GM06990 (cell line): Measurements from ENCODE around the gene ERVMER34-1.

Source experiments
- DNase-seq: peaks from one replicate; pipeline ENCODE4 v3.0.0-alpha.2; 2011; ENCODE audit not compliant: insufficient read length; ENCODE audit errors: extremely low read depth
- H3K27me3 ChIP-seq: replicated peaks from 2 replicates; pipeline ENCODE4 v1.6.0; 2011; ENCODE audit warnings: low read length; ENCODE audit not compliant: control insufficient read depth, insufficient read depth
- H3K36me3 ChIP-seq: 2 replicates; pipeline ENCODE4 v1.5.1; 2011; ENCODE audit warnings: low read length; ENCODE audit not compliant: control insufficient read depth, insufficient read depth
- H3K4me3 ChIP-seq: replicated peaks from 2 replicates; pipeline ENCODE4 v1.5.1; 2011; ENCODE audit warnings: low read depth, mild to moderate bottlenecking, control low read depth, low read length
- CTCF ChIP-seq: IDR thresholded peaks from 2 replicates; pipeline ENCODE4 v1.5.1; 2011; ENCODE audit warnings: low read length, control low read depth, mild to moderate bottlenecking, inconsistent platforms; ENCODE audit not compliant: insufficient read depth, poor library complexity, severe bottlenecking

ERVMER34-1 gene

GRCh38 chr4:52704133-52704532 is 47.1 kb downstream of the ERVMER34-1 start:
- no peak for TF ChIP-seq CTCF
- no peak for DNase-seq
- H3K27me3 ChIP-seq, result no peaks in the 10 kb centered on the region
- no peak overlapping the region for H3K4me3 ChIP-seq
- no peaks in the 10 kb centered on the region for H3K36me3 ChIP-seq

GRCh38 chr4:52701207-52701606 is 50.0 kb downstream of the ERVMER34-1 start:
- no peaks in the 10 kb centered on the region for H3K36me3 ChIP-seq
- H3K27me3 ChIP-seq, result no peaks in the 10 kb centered on the region
- H3K4me3 ChIP-seq, result no peak overlapping the region
- no peak for DNase-seq
- no peak for TF ChIP-seq CTCF

GRCh38 chr4:52694936-52695335 is 56.3 kb downstream of the ERVMER34-1 start:
- H3K4me3 ChIP-seq, result no peak overlapping the region
- H3K27me3 ChIP-seq, result no peaks in the 10 kb centered on the region
- no peak for TF ChIP-seq CTCF
- DNase-seq, result no peak
- H3K36me3 ChIP-seq, result no peaks in the 10 kb centered on the region

GRCh38 chr4:52693492-52693891 is 57.7 kb downstream of the ERVMER34-1 start:
- H3K27me3 ChIP-seq, result no peaks in the 10 kb centered on the region
- H3K4me3 ChIP-seq, result no peak overlapping the region
- no peak for DNase-seq
- no peak for TF ChIP-seq CTCF
- H3K36me3 ChIP-seq, result no peaks in the 10 kb centered on the region
